ENCODE data around the gene ARG2.

Gene ARG2

GRCh38 chr14:67595392-67595791 lies 24.3 kb upstream of the ARG2 start:
- no peak for TF ChIP-seq CTCF (IDR thresholded peaks at IDR 0.05)

GRCh38 chr14:67599698-67600561 lies 19.8 kb upstream of the ARG2 start, which contains the start of gene PIGH:
TSS of gene PIGH (minus strand) at chr14:67600268. CDS start at chr14:67600203, 65 bp downstream.
- TF ChIP-seq CTCF (IDR thresholded peaks at IDR 0.05) = peak; percentile 63

- no peak for TF ChIP-seq CTCF (IDR thresholded peaks at IDR 0.05)
Observed at GRCh38 chr14:67602076-67602475, 17.6 kb upstream of the ARG2 start.

- TF ChIP-seq CTCF (IDR thresholded peaks at IDR 0.05) = no peak
Observed at GRCh38 chr14:67602995-67603545, 16.6 kb upstream of the ARG2 start.

GRCh38 chr14:67607646-67608045 lies 12.1 kb upstream of the ARG2 start:
- TF ChIP-seq CTCF (IDR thresholded peaks at IDR 0.05) = no peak

GRCh38 chr14:67609642-67610310 lies 9.9 kb upstream of the ARG2 start:
- no peak for TF ChIP-seq CTCF (IDR thresholded peaks at IDR 0.05)

GRCh38 chr14:67610491-67610890 lies 9.2 kb upstream of the ARG2 start:
- TF ChIP-seq CTCF (IDR thresholded peaks at IDR 0.05) = no peak

Data from LNCAP (cell line).